Esophagus squamous epithelium (tissue), 4 donors: ENCODE results near the gene C16orf78. TPM values are rescaled to one million over a fixed set of nuclear protein-coding genes. Genes with fewer than 3 reads are reported as not detected.

Source experiments
- total RNA-seq, 4 donors: library from RNA; depleted of rRNA; stranded (reverse); fragments of >200 nt; gene quantifications; one replicate each; pipeline ENCODE4 v1.1.0, GENCODE V29; 2016

Gene C16orf78
- total RNA-seq, 4 donors from 2014 or later, result not detected

Other genes starting within 250 kb of the C16orf78 start
- gene CBLN1, start 92.0 kb upstream of the C16orf78 start, total RNA-seq, result under 1 TPM in 2 of 4 donors, not detected in 2; 0.26 to 0.38 TPM